Left ventricle myocardium inferior (tissue), 1 donor: Measurements from ENCODE around the gene TESPA1. TPM values are rescaled to one million over a fixed set of nuclear protein-coding genes. Genes with fewer than 3 reads are reported as not detected.

Experiments
- DNase-seq: peaks from one replicate; pipeline ENCODE4 v3.0.0-alpha.2; 2020
- H3K27ac ChIP-seq: fragments of 200-600 bp; replicated peaks from 2 replicates; pipeline ENCODE4 v1.8.0; 2021
- H3K27me3 ChIP-seq: fragments of 200-600 bp; 2 replicates; pipeline ENCODE4 v1.8.0; 2021; ENCODE audit warnings: low read depth
- H3K36me3 ChIP-seq: fragments of 200-600 bp; 2 replicates; pipeline ENCODE4 v1.8.0; 2021
- H3K4me1 ChIP-seq: fragments of 200-600 bp; 2 replicates; pipeline ENCODE4 v1.8.0; 2021
- H3K4me3 ChIP-seq: fragments of 200-600 bp; 2 replicates; pipeline ENCODE4 v1.8.0; 2021; ENCODE audit warnings: mild to moderate bottlenecking, moderate library complexity
- H3K9me3 ChIP-seq: fragments of 200-600 bp; replicated peaks from 2 replicates; pipeline ENCODE4 v1.8.0; 2021
- intact Hi-C: fragments of 100-400 bp; cut with micrococcal nuclease; formaldehyde crosslinking; loops from one replicate; pipeline ENCODE4 v1.11.0; 2022
- total RNA-seq: library from RNA; stranded (reverse); fragmentation: NEBNext Ultra II Directional; extraction: Animal tissue kit (Norgen Biotek cat#: 25700); gene quantifications from one replicate; pipeline ENCODE4 v1.2.1, GENCODE V29; 2021
- TF ChIP-seq, protein P1 (sequence below): fragments of 200-600 bp; IDR thresholded peaks from 2 replicates; pipeline ENCODE4 v1.8.0; 2021; ENCODE audit warnings: antibody characterized with exemption, mild to moderate bottlenecking, borderline replicate concordance
- donor health status: DM: no; HTN: yes; CAD: no; lungs with severe emphysema.

TESPA1 gene
- total RNA-seq, 1 donor from 2014 or later = 0.27 TPM

GRCh38 chr12:54997929-54998522, 13.5 kb upstream of the TESPA1 start:
- intact Hi-C loops = no loop called here
- Histone ChIP-seq H3K27ac (no peak overlapping the region), H3K9me3 (no peaks in the 10 kb centered on the region), H3K4me3 (no peak overlapping the region), H3K36me3 (no peaks in the 10 kb centered on the region), H3K4me1 (no peaks in the 10 kb centered on the region), H3K27me3 (peaks cover 62% of the 10 kb centered on the region)
- DNase-seq = no peak
- TF ChIP-seq, protein P1, sequence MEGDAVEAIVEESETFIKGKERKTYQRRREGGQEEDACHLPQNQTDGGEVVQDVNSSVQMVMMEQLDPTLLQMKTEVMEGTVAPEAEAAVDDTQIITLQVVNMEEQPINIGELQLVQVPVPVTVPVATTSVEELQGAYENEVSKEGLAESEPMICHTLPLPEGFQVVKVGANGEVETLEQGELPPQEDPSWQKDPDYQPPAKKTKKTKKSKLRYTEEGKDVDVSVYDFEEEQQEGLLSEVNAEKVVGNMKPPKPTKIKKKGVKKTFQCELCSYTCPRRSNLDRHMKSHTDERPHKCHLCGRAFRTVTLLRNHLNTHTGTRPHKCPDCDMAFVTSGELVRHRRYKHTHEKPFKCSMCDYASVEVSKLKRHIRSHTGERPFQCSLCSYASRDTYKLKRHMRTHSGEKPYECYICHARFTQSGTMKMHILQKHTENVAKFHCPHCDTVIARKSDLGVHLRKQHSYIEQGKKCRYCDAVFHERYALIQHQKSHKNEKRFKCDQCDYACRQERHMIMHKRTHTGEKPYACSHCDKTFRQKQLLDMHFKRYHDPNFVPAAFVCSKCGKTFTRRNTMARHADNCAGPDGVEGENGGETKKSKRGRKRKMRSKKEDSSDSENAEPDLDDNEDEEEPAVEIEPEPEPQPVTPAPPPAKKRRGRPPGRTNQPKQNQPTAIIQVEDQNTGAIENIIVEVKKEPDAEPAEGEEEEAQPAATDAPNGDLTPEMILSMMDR = no peak

DNA sequence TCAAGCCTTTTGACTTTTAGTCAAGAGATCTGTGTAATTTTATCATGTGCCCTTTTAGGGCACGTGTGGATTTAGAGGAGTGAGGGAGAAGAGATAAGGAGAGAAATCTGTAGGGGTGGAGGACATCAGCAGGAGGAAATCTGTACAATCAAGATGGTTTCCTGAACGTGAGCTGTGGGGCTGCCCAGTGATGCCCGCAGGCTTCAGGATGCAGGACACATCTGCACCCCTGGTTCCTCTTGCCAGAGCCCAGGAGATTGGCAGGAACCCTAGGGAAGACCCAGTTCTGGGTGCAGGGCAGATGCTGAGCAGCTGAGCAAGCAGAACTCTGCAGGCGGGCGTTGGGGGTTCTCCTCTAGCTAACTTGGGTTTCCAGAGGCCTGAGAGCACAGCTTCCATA, 11.6 kb upstream of the TESPA1 start:
- Histone ChIP-seq H3K27ac (no peak overlapping the region), H3K4me1 (no peaks in the 10 kb centered on the region), H3K9me3 (no peaks in the 10 kb centered on the region), H3K27me3 (peaks cover 44% of the 10 kb centered on the region), H3K36me3 (no peaks in the 10 kb centered on the region), H3K4me3 (no peak overlapping the region)
- TF ChIP-seq, protein P1 = no peak
- no peak for DNase-seq
- intact Hi-C loops = no loop called here

DNA sequence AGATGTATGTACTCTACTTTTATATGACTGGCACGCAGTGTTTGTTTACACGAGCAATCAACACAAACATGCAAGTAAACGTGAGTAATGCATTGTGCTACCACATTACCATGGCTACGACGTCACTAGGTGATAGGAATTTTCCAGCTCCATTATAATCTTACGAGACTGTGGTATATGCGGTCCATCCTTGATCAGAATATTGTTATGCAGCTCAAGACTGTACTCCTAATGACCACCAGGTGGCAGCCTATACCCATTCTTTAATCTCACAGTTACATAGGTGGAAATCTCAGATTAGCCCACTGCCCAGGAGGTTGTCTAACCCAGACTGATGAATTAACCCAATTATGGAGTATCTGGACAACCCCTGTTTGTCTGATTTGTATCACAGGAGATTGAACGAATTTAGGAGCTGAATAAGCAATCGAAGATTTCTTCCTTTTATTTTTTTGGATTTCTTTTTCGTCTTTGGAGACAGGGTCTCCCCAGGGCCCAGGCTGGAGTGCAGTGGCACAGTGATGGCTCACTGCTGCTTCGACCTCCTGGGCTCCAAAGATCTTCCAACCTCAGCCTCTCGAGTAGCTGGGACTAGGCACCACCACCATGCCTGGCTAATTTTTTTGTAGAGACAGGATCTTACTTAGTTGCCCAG, 8.7 kb upstream of the TESPA1 start:
- no peak for DNase-seq
- intact Hi-C loops = loop anchor here (5.0 kb wide), 1 partner anchor 79 kb away; no protein-coding TSS in a partner anchor
- H3K36me3 ChIP-seq = no peaks in the 10 kb centered on the region
- H3K27ac ChIP-seq = no peak overlapping the region
- H3K4me3 ChIP-seq = no peak overlapping the region
- TF ChIP-seq, protein P1 = peak; percentile 92
- peaks cover 32% of the 10 kb centered on the region for H3K27me3 ChIP-seq
- H3K4me1 ChIP-seq = peaks cover 11% of the 10 kb centered on the region
- H3K9me3 ChIP-seq = no peaks in the 10 kb centered on the region

DNA sequence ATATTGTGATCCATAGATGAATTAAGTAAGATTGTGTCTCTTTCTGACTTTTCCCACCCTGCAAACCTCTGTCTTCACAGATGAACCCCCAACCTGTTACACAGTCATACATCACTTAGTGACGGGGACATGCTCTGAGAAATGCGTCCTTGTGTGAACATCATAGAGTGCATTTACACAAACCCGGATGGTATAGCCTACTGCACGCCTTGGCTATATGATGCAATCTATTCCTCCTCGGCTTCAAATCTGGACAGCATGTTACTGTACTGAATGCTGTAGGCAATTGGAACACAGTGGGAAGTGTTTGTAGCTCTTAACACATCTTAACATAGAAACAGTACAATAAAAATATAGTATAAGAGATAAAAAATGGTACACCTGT, 7.4 kb upstream of the TESPA1 start:
- peaks cover 16% of the 10 kb centered on the region for H3K4me1 ChIP-seq
- TF ChIP-seq, protein P1 = no peak
- no peak overlapping the region for H3K4me3 ChIP-seq
- no peaks in the 10 kb centered on the region for H3K36me3 ChIP-seq
- DNase-seq = no peak
- H3K9me3 ChIP-seq = no peaks in the 10 kb centered on the region
- H3K27ac ChIP-seq = no peak overlapping the region
- H3K27me3 ChIP-seq = peaks cover 19% of the 10 kb centered on the region
- intact Hi-C loops = loop anchor here (5.0 kb wide), 1 partner anchor 80 kb away; no protein-coding TSS in a partner anchor

GRCh38 chr12:54991161-54991990, 6.8 kb upstream of the TESPA1 start:
- Histone ChIP-seq H3K4me3 (no peak overlapping the region), H3K4me1 (peaks cover 16% of the 10 kb centered on the region), H3K27me3 (peaks cover 18% of the 10 kb centered on the region), H3K36me3 (no peaks in the 10 kb centered on the region), H3K9me3 (no peaks in the 10 kb centered on the region), H3K27ac (no peak overlapping the region)
- TF ChIP-seq, protein P1 = no peak
- intact Hi-C loops = loop anchor here (5.0 kb wide), 1 partner anchor 81 kb away; no protein-coding TSS in a partner anchor
- DNase-seq = no peak
